Upper lobe of left lung (tissue), 4 donors: ENCODE results near the gene DGAT2L6.

Experiments
- POLR2A ChIP-seq, 4 donors: fragments of 450-650 bp; IDR thresholded peaks; one replicate each; pipeline ENCODE4 v1.5.1; 2016 to 2017; ENCODE audit warnings: antibody characterized with exemption in 4 of 4, mild to moderate bottlenecking in 2 of 4
- POLR2AphosphoS5 ChIP-seq, 2 donors: sonication (generic); formaldehyde crosslinking; IDR thresholded peaks; one replicate each; pipeline ENCODE4 v1.5.1; 2017; ENCODE audit warnings: antibody characterized with exemption in 2 of 2
- TF ChIP-seq, protein P1 (sequence below), 6 experiments: fragments of 450-650 bp in 4 of 6; fragments of 200-600 bp in 2 of 6; sonication (generic) in 2 of 6; IDR thresholded peaks; one replicate each; pipeline ENCODE4 v1.5.1; 2016 to 2019; ENCODE audit warnings: antibody characterized with exemption in 6 of 6

DNA sequence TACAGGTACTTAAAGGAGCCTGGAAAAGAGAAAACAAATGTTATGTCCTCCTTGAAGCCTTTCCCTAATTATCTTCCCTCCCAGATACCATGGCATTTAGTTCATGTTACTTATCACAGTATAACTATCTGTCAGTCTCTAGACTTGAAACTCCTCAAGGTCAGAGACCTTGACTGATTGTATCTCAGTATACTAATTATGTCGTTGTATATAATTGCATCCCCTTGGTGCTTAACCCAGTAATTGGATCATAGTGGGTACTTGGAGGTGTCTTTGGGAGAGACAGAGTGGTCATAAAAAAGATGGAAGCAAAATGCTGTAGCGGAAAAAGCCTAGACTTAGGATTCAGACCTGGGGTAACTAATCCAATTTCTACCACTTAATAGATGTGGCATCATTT is 35.9 kb upstream of the DGAT2L6 start:
- TF ChIP-seq POLR2A (IDR thresholded peaks at IDR 0.05): no peak
- TF ChIP-seq, protein P1, sequence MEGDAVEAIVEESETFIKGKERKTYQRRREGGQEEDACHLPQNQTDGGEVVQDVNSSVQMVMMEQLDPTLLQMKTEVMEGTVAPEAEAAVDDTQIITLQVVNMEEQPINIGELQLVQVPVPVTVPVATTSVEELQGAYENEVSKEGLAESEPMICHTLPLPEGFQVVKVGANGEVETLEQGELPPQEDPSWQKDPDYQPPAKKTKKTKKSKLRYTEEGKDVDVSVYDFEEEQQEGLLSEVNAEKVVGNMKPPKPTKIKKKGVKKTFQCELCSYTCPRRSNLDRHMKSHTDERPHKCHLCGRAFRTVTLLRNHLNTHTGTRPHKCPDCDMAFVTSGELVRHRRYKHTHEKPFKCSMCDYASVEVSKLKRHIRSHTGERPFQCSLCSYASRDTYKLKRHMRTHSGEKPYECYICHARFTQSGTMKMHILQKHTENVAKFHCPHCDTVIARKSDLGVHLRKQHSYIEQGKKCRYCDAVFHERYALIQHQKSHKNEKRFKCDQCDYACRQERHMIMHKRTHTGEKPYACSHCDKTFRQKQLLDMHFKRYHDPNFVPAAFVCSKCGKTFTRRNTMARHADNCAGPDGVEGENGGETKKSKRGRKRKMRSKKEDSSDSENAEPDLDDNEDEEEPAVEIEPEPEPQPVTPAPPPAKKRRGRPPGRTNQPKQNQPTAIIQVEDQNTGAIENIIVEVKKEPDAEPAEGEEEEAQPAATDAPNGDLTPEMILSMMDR (IDR thresholded peaks at IDR 0.05): no peak
- no peak for TF ChIP-seq POLR2AphosphoS5 (IDR thresholded peaks at IDR 0.05)
